HFFc6 (cell line): ENCODE measurements around the gene CYTH4. TPM values are rescaled to one million over a fixed set of nuclear protein-coding genes. Genes with fewer than 3 reads are reported as not detected.
A peak's percentile ranks its signal among the peaks of the same experiment; 100 is the strongest.

ENCODE experiments used
- DNase-seq: peaks from one replicate; pipeline ENCODE4 v3.0.0-alpha.2; 2018
- H3K27ac Mint-ChIP-seq: 2 replicates; pipeline ENCODE4 v1.8.0; 2020; ENCODE audit warnings: mild to moderate bottlenecking, mixed read lengths
- H3K27me3 Mint-ChIP-seq: 2 replicates; pipeline ENCODE4 v1.8.0; 2021; ENCODE audit warnings: mild to moderate bottlenecking, moderate library complexity, mixed read lengths; ENCODE audit not compliant: insufficient read depth
- H3K36me3 Mint-ChIP-seq: 2 replicates; pipeline ENCODE4 v1.8.0; 2021; ENCODE audit warnings: low read depth, mixed read lengths
- H3K4me1 Mint-ChIP-seq: 2 replicates; pipeline ENCODE4 v1.8.0; 2020; ENCODE audit warnings: low read depth, mixed read lengths
- H3K4me3 Mint-ChIP-seq: 2 replicates; pipeline ENCODE4 v1.8.0; 2020; ENCODE audit warnings: mild to moderate bottlenecking, moderate library complexity, mixed read lengths
- H3K9me3 Mint-ChIP-seq: 2 replicates; pipeline ENCODE4 v1.8.0; 2020; ENCODE audit warnings: mild to moderate bottlenecking, mixed read lengths
- CTCF ChIP-seq: fragments of 200-600 bp; sonication (generic); IDR thresholded peaks from 2 replicates; pipeline ENCODE4 v1.5.0; 2021; ENCODE audit warnings: antibody characterized with exemption, mild to moderate bottlenecking
- total RNA-seq, 6 experiments: library from RNA; stranded (reverse); fragmentation: NEBNext Ultra II Directional; extraction: Animal tissue kit (Norgen Biotek cat#: 25700); gene quantifications; 2 replicates in 1 of 6; 3 replicates in 5 of 6; pipeline ENCODE4 v1.2.3, GENCODE V29; 2021

CYTH4 gene
- total RNA-seq, 6 experiments from 2014 or later: 0.28 TPM; not detected in 5

- peaks cover 9% of the 10 kb centered on the region for H3K27me3 Mint-ChIP-seq
- DNase-seq: no peak
- H3K9me3 Mint-ChIP-seq: no peaks in the 10 kb centered on the region
- TF ChIP-seq CTCF: no peak
- H3K36me3 Mint-ChIP-seq: no peaks in the 10 kb centered on the region
- no peak overlapping the region for H3K27ac Mint-ChIP-seq
- H3K4me3 Mint-ChIP-seq: no peak overlapping the region
- H3K4me1 Mint-ChIP-seq: peaks cover 25% of the 10 kb centered on the region
Measured at GRCh38 chr22:37280718-37281117, 1.6 kb upstream of the CYTH4 start.

- H3K4me3 Mint-ChIP-seq: no peak overlapping the region
- peaks cover 12% of the 10 kb centered on the region for H3K27me3 Mint-ChIP-seq
- no peaks in the 10 kb centered on the region for H3K36me3 Mint-ChIP-seq
- no peaks in the 10 kb centered on the region for H3K9me3 Mint-ChIP-seq
- peaks cover 25% of the 10 kb centered on the region for H3K4me1 Mint-ChIP-seq
- no peak overlapping the region for H3K27ac Mint-ChIP-seq
- no peak for TF ChIP-seq CTCF
- no peak for DNase-seq
Measured at GRCh38 chr22:37281195-37281594, 1.1 kb upstream of the CYTH4 start.

GRCh38 chr22:37281646-37282384, 493 bp upstream of the CYTH4 start:
- no peak overlapping the region for H3K4me3 Mint-ChIP-seq

GRCh38 chr22:37283393-37283937, 1.2 kb downstream of the CYTH4 start:
- Mint-ChIP-seq H3K9me3 (no peaks in the 10 kb centered on the region), H3K36me3 (no peaks in the 10 kb centered on the region), H3K27me3 (peaks cover 21% of the 10 kb centered on the region), H3K27ac (no peak overlapping the region), H3K4me1 (peaks cover 13% of the 10 kb centered on the region), H3K4me3 (no peak overlapping the region)
- peak; percentile 57 for TF ChIP-seq CTCF
- no peak for DNase-seq

More at GRCh38 chr22:37281646-37282384, 493 bp upstream of the CYTH4 start:
- Mint-ChIP-seq H3K36me3 (no peaks in the 10 kb centered on the region), H3K27ac (no peak overlapping the region), H3K9me3 (no peaks in the 10 kb centered on the region), H3K27me3 (peaks cover 14% of the 10 kb centered on the region), H3K4me1 (peaks cover 25% of the 10 kb centered on the region)
- DNase-seq: no peak
- no peak for TF ChIP-seq CTCF

GRCh38 chr22:37284126-37284804, 2.0 kb downstream of the CYTH4 start:
- no peak for DNase-seq
- H3K9me3 Mint-ChIP-seq: no peaks in the 10 kb centered on the region
- H3K36me3 Mint-ChIP-seq: no peaks in the 10 kb centered on the region
- H3K4me3 Mint-ChIP-seq: no peak overlapping the region
- H3K27me3 Mint-ChIP-seq: peaks cover 25% of the 10 kb centered on the region
- TF ChIP-seq CTCF: no peak
- no peak overlapping the region for H3K27ac Mint-ChIP-seq
- peaks cover 12% of the 10 kb centered on the region for H3K4me1 Mint-ChIP-seq
